ENCODE measurements around the gene PRPF38A.
A peak's percentile ranks its signal among the peaks of the same experiment; 100 is the strongest.

PRPF38A gene

GRCh38 chr1:52359676-52360594, 44.5 kb upstream of the PRPF38A start:
- H3K4me3 ChIP-seq (ENCODE audit: low read depth, low read length) = no peak overlapping the region
- DNase-seq (ENCODE audit: low read depth) = no peak
- TF ChIP-seq CTCF (IDR thresholded peaks at IDR 0.05; ENCODE audit: low read depth, low read length, missing control alignments) = no peak

- DNase-seq (ENCODE audit: low read depth) = no peak
- no peak for TF ChIP-seq CTCF (IDR thresholded peaks at IDR 0.05; ENCODE audit: low read depth, low read length, missing control alignments)
Observed at GRCh38 chr1:52360595-52360968, 43.8 kb upstream of the PRPF38A start.

DNA sequence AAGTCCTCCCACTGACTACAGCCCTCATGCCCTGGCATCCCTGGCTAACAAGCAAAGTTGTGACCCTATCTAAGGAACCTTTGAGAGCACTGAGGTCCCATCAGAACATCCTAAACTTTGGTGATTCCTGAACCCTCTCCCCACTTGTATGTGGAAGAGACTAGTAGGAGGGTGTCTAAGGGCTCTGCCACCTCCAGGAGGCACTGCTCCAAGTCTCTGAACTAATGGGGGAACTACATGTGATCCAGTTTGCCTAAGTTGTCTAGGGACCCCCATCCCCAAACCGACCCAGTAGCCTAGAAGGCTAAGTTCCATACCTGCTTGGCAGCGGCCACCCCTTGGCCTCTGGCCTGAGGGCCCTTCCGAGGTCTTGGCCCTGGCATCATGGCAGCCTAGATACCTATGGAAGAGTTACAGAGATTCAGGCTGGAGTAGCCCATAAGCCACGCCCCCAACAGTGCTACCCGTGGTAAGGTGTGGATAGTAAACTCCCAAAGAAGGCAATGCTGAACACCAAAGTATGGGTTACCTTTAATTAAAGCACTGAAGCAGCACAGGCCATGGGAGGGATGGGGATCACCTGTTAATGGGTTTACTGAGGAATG, 40.1 kb upstream of the PRPF38A start:
- TF ChIP-seq CTCF (IDR thresholded peaks at IDR 0.05; ENCODE audit: low read depth, low read length, missing control alignments) = peak; percentile 23
- peak overlapping the region; percentile 91; the same call in 1 of the 2 replicates for H3K4me3 ChIP-seq (ENCODE audit: low read depth, low read length)
- no peak for DNase-seq (ENCODE audit: low read depth)

More at GRCh38 chr1:52360595-52360968, 43.8 kb upstream of the PRPF38A start:
- H3K4me3 ChIP-seq (ENCODE audit: low read depth, low read length) = no peak overlapping the region

DNA sequence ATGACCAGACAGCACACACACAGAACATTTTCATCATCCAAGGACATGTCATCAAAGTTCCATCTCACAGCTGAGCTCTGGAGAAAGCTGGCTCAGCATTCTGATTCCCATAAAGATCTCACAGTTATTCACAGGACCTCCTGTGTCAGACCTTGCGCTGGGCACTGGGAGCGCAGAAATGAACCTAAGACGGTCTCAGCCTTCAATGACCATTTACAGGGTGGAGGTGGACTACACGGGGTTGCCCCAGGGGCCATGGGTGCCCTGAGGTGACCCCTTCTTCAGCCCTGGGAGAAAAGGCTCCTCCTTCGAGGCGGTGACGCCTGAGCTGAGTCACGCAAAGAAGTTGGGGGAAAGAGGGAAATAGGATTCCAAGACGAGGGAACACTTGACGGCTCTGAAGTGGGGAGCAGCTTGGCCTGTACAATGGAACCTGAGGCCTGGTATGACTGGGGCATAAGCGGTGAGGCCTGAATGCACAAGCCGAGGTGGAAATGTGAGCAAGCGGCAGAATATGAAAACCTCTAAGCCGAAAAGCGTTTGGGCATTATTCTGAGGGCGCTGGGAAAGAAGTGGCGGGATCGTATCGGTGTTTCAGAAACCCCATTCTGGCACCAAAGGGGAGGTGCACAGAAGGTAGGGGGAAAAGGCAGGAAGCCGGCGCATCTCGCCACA, 39.2 kb upstream of the PRPF38A start:
- no peak for DNase-seq (ENCODE audit: low read depth)
- H3K4me3 ChIP-seq (ENCODE audit: low read depth, low read length) = peak overlapping the region; percentile 91
- TF ChIP-seq CTCF (IDR thresholded peaks at IDR 0.05; ENCODE audit: low read depth, low read length, missing control alignments) = no peak

DNA sequence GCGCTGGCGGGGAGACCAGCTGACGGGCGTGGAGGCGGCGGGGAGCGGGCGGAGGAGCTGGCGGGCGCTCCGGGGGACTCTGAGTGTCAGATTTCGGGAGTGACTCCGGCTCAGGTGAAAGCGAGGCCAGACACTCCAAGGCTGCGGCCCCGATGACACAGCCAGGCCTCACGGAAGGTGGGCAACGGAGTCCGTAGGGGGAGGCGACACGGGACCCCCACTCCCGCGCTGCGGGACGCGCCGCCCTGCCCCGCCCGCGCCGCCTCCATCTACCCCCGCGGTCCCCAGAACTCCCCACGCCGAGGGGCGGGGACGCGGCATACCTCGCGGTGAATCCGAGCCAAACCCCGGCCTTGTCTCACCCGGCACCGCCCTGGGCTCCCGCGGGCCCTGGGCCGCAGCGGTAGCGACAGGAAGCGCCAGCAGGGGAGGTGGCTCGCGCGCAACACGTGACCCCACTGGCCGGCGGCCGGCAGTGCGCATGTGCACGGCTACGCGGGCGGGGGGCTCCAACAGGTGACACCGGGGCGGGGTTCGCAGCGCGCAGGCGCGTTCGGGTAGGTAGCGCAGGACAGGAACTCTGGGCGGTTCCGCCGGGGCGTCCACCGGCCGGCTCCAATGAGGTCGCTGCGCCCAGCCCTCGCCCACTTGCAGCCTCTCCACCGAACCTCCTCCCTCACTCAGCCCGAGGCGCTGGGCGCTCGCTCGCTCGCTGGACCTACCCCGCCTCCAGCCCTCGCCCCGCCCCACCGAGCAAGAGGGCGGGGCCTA, 38.5 kb upstream of the PRPF38A start, which contains the start of gene CC2D1B:
Gene CC2D1B (minus strand): TSS at position 460 of the 771 bp plus-strand sequence. CDS start 1,585 bp downstream, outside the sequence.
- DNase-seq (ENCODE audit: low read depth) = peak; percentile 95
- peak; percentile 18 for TF ChIP-seq CTCF (IDR thresholded peaks at IDR 0.05; ENCODE audit: low read depth, low read length, missing control alignments)
- H3K4me3 ChIP-seq (ENCODE audit: low read depth, low read length) = peak within 1 kb of the TSS; percentile 91

GRCh38 chr1:52366517-52366827, 37.9 kb upstream of the PRPF38A start:
- peak overlapping the region; percentile 91 for H3K4me3 ChIP-seq (ENCODE audit: low read depth, low read length)
- TF ChIP-seq CTCF (IDR thresholded peaks at IDR 0.05; ENCODE audit: low read depth, low read length, missing control alignments) = no peak
- no peak for DNase-seq (ENCODE audit: low read depth)

Measured in GM12864 (cell line).